HK-2 (cell line): ENCODE measurements around the gene IFT122.

ENCODE experiments used
- DNase-seq: peaks from one replicate; pipeline ENCODE4 v3.0.0-alpha.2; 2018; ENCODE audit not compliant: unreplicated experiment

IFT122 gene

GRCh38 chr3:129440618-129441190 lies 680 bp downstream of the IFT122 start:
- no peak for DNase-seq

- DNase-seq, result no peak
Measured at GRCh38 chr3:129441215-129441614, 1.2 kb downstream of the IFT122 start.

- no peak for DNase-seq
Measured at GRCh38 chr3:129441782-129442181, 1.8 kb downstream of the IFT122 start.

GRCh38 chr3:129442486-129442885 lies 2.5 kb downstream of the IFT122 start:
- no peak for DNase-seq

- no peak for DNase-seq
Measured at GRCh38 chr3:129442947-129443346, 2.9 kb downstream of the IFT122 start.

- DNase-seq, result no peak
Measured at GRCh38 chr3:129445471-129445870, 5.4 kb downstream of the IFT122 start.

- DNase-seq, result no peak
Measured at GRCh38 chr3:129446926-129447325, 6.9 kb downstream of the IFT122 start.

GRCh38 chr3:129448186-129448895 lies 8.3 kb downstream of the IFT122 start:
- DNase-seq, result no peak

GRCh38 chr3:129449279-129450115 lies 9.5 kb downstream of the IFT122 start:
- DNase-seq, result no peak

- DNase-seq, result no peak
Measured at GRCh38 chr3:129453732-129454131, 13.7 kb downstream of the IFT122 start.

GRCh38 chr3:129460155-129460554 lies 20.1 kb downstream of the IFT122 start:
- no peak for DNase-seq

- DNase-seq, result no peak
Measured at GRCh38 chr3:129460572-129460971, 20.5 kb downstream of the IFT122 start.

GRCh38 chr3:129461022-129461421 lies 21.0 kb downstream of the IFT122 start:
- no peak for DNase-seq

- DNase-seq, result no peak
Measured at GRCh38 chr3:129461461-129462146, 21.6 kb downstream of the IFT122 start.

GRCh38 chr3:129462361-129462968 lies 22.4 kb downstream of the IFT122 start:
- no peak for DNase-seq

GRCh38 chr3:129463094-129463493 lies 23.1 kb downstream of the IFT122 start:
- DNase-seq, result no peak

GRCh38 chr3:129463716-129464115 lies 23.7 kb downstream of the IFT122 start:
- no peak for DNase-seq

GRCh38 chr3:129467932-129468331 lies 27.9 kb downstream of the IFT122 start:
- no peak for DNase-seq

- no peak for DNase-seq
Measured at GRCh38 chr3:129469026-129469425, 29.0 kb downstream of the IFT122 start.

GRCh38 chr3:129470861-129471260 lies 30.8 kb downstream of the IFT122 start:
- no peak for DNase-seq

GRCh38 chr3:129473067-129473768 lies 33.2 kb downstream of the IFT122 start:
- DNase-seq, result no peak
